Hepatocyte (in vitro differentiated cells): Measurements from ENCODE around the gene FHIP2A.
"Not testable (repeated sequence)": the region's sequence is repeated elsewhere in the genome, so short reads cannot be mapped to it uniquely, and the experiment has no call there.

Source experiments
- EZH2 ChIP-seq: fragments of 200-600 bp; sonication (generic); IDR thresholded peaks from 2 replicates; pipeline ENCODE4 v1.6.1; 2016; ENCODE audit warnings: antibody characterized with exemption, mild to moderate bottlenecking, borderline replicate concordance
- EZH2phosphoT487 ChIP-seq: fragments of 200-600 bp; sonication (generic); IDR thresholded peaks from one replicate; pipeline ENCODE4 v1.6.1; 2018; ENCODE audit warnings: antibody characterized with exemption, mild to moderate bottlenecking, low read depth, moderate library complexity; ENCODE audit not compliant: unreplicated experiment, severe bottlenecking
- TF ChIP-seq, protein P1 (sequence below): fragments of 200-600 bp; sonication (generic); IDR thresholded peaks from 2 replicates; pipeline ENCODE4 v1.5.1; 2016; ENCODE audit warnings: antibody characterized with exemption, mild to moderate bottlenecking; ENCODE audit not compliant: poor library complexity

DNA sequence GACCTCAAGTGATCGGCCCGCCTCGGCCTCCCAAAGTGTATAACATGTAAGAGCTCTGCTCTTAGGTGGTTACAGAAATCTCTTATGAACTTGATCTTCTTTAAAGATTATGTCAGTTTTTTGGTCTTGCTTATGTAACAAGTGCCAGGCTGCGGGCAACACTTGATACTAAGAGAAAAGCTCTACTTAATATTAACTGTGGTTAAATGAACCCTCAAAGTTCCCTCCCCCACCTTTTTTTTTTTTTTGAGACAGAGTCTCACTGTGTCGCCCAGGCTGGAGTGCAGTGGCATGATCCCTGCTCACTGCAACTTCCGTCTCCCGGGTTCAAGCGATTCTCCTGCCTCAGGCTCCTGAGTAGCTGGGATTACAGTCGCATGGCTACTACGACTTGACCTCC is 25.9 kb downstream of the FHIP2A start:
- TF ChIP-seq, protein P1, sequence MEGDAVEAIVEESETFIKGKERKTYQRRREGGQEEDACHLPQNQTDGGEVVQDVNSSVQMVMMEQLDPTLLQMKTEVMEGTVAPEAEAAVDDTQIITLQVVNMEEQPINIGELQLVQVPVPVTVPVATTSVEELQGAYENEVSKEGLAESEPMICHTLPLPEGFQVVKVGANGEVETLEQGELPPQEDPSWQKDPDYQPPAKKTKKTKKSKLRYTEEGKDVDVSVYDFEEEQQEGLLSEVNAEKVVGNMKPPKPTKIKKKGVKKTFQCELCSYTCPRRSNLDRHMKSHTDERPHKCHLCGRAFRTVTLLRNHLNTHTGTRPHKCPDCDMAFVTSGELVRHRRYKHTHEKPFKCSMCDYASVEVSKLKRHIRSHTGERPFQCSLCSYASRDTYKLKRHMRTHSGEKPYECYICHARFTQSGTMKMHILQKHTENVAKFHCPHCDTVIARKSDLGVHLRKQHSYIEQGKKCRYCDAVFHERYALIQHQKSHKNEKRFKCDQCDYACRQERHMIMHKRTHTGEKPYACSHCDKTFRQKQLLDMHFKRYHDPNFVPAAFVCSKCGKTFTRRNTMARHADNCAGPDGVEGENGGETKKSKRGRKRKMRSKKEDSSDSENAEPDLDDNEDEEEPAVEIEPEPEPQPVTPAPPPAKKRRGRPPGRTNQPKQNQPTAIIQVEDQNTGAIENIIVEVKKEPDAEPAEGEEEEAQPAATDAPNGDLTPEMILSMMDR, result not testable (repeated sequence)
- not testable (repeated sequence) for TF ChIP-seq EZH2, EZH2phosphoT487
